Nephron (organoid): Measurements from ENCODE around the gene PTCH2.
A peak's percentile ranks its signal among the peaks of the same experiment; 100 is the strongest.

Experiments used
- H3K27ac Mint-ChIP-seq, 3 experiments: 2 replicates each; pipeline ENCODE4 v1.8.0; 2020; ENCODE audit warnings: mixed read lengths in 3 of 3, mild to moderate bottlenecking in 2 of 3, moderate library complexity in 1 of 3
- H3K27me3 Mint-ChIP-seq: 2 replicates; pipeline ENCODE4 v1.8.0; 2021; ENCODE audit warnings: low read depth, mild to moderate bottlenecking, moderate library complexity, mixed read lengths
- H3K36me3 Mint-ChIP-seq: 2 replicates; pipeline ENCODE4 v1.8.0; 2020; ENCODE audit warnings: low read depth, mixed read lengths
- H3K4me1 Mint-ChIP-seq: 2 replicates; pipeline ENCODE4 v1.8.0; 2020; ENCODE audit warnings: mixed read lengths
- H3K4me3 Mint-ChIP-seq, 3 experiments: 2 replicates each; pipeline ENCODE4 v1.8.0; 2020; ENCODE audit warnings: mild to moderate bottlenecking in 3 of 3, mixed read lengths in 3 of 3, moderate library complexity in 2 of 3
- H3K9me3 Mint-ChIP-seq: 2 replicates; pipeline ENCODE4 v1.8.0; 2020; ENCODE audit warnings: mixed read lengths
- TF ChIP-seq, protein P1 (sequence below), 3 experiments: fragments of 200-600 bp; sonication (generic); IDR thresholded peaks; one replicate each; pipeline ENCODE4 v1.5.0; 2021; ENCODE audit warnings: antibody characterized with exemption in 3 of 3; ENCODE audit not compliant: unreplicated experiment in 3 of 3

PTCH2 gene

DNA sequence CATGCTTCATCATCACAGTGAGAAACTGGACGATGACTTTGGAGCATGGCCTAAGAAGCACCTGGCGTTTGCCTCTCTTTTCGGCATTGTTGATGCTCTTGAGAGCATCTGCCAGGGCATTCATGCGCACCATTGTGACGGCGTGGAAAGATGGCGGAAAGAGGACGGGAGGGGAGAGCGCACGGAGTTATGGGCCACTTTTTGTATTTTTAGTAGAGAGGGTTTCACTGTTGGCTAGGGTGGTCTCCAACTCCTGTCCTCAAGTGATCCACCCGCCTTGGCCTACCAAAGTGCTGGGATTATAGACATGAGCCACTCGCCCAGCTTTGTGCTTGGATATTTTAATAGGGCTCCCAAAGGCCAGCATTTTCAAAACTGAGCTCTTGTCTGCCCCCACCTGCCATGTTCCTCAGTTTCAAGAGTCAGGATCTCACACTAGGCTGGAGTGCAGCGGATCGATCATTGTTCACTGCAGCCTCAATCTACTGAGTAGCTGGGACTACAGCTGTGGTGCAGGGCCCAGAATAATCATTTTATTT lies 62.4 kb downstream of the PTCH2 start:
- H3K27ac Mint-ChIP-seq, result no peak overlapping the region
- peak overlapping the region in 2 of 3 experiments; percentile 14 to 51 for H3K4me3 Mint-ChIP-seq
- TF ChIP-seq, protein P1, sequence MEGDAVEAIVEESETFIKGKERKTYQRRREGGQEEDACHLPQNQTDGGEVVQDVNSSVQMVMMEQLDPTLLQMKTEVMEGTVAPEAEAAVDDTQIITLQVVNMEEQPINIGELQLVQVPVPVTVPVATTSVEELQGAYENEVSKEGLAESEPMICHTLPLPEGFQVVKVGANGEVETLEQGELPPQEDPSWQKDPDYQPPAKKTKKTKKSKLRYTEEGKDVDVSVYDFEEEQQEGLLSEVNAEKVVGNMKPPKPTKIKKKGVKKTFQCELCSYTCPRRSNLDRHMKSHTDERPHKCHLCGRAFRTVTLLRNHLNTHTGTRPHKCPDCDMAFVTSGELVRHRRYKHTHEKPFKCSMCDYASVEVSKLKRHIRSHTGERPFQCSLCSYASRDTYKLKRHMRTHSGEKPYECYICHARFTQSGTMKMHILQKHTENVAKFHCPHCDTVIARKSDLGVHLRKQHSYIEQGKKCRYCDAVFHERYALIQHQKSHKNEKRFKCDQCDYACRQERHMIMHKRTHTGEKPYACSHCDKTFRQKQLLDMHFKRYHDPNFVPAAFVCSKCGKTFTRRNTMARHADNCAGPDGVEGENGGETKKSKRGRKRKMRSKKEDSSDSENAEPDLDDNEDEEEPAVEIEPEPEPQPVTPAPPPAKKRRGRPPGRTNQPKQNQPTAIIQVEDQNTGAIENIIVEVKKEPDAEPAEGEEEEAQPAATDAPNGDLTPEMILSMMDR (IDR thresholded peaks at IDR 0.05; ENCODE audit: unreplicated experiment in 3 of 3), result no peak

DNA sequence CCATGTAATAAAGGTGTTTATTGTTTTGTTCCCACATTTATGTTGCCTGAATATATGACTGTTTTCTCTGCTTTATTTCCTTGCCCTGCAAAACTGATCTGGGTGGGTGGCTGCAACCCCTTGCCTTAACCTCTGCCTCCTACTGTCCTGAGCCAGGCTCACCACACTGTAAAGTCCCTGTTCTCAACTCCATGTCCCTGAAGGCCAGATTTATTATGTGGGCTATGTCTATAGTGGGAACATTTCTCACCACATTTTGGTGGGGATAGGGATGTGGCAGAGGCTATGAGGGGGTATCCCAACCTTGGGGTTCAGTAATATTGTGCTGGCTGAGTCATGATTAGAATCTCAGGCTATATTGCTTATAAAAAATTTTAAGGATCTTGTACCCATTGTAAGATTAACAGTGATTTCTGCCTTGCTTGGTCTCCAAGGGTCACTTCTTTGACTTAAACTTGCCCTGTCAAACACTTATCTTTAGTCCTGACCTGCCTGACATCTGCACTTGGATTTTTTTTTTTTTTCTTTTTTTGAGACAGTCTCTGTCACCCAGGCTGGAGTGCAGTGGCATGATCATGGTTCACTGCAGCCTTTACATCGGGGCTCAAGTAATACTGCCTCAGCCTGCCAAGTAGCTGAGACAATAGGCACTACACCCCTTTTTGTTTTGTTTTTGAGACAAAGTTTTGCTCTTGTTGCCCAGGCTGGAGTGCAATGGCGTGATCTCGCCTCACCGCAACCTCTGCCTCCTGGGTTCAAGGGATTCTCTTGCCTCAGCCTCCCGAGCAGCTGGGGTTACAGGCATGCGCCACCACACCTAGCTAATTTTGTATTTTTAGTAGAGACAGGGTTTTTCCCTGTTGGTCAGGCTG lies 64.1 kb downstream of the PTCH2 start:
- peak overlapping the region; percentile 1 to 38 (median 8) for H3K27ac Mint-ChIP-seq
- H3K4me3 Mint-ChIP-seq, result peak overlapping the region; percentile 73 to 93 (median 78)
- no peaks in the 10 kb centered on the region for H3K27me3 Mint-ChIP-seq
- H3K36me3 Mint-ChIP-seq, result peaks cover 49% of the 10 kb centered on the region
- TF ChIP-seq, protein P1 (IDR thresholded peaks at IDR 0.05; ENCODE audit: unreplicated experiment in 3 of 3), result no peak
- H3K9me3 Mint-ChIP-seq, result no peaks in the 10 kb centered on the region
- H3K4me1 Mint-ChIP-seq, result peaks cover 32% of the 10 kb centered on the region

More for the DNA sequence above, 62.4 kb downstream of the PTCH2 start:
- Mint-ChIP-seq H3K27me3 (no peaks in the 10 kb centered on the region), H3K9me3 (no peaks in the 10 kb centered on the region), H3K36me3 (peaks cover 50% of the 10 kb centered on the region), H3K4me1 (peaks cover 34% of the 10 kb centered on the region)

- Mint-ChIP-seq H3K9me3 (no peaks in the 10 kb centered on the region), H3K4me3 (peak overlapping the region; percentile 91 to 93 (median 93)), H3K4me1 (peaks cover 25% of the 10 kb centered on the region), H3K27ac (peak overlapping the region in 2 of 3 experiments; percentile 34 to 64), H3K27me3 (no peaks in the 10 kb centered on the region), H3K36me3 (peaks cover 42% of the 10 kb centered on the region)
- TF ChIP-seq, protein P1 (IDR thresholded peaks at IDR 0.05; ENCODE audit: unreplicated experiment in 3 of 3), result no peak
Measured at GRCh38 chr1:44777969-44778635, 65.0 kb downstream of the PTCH2 start.

DNA sequence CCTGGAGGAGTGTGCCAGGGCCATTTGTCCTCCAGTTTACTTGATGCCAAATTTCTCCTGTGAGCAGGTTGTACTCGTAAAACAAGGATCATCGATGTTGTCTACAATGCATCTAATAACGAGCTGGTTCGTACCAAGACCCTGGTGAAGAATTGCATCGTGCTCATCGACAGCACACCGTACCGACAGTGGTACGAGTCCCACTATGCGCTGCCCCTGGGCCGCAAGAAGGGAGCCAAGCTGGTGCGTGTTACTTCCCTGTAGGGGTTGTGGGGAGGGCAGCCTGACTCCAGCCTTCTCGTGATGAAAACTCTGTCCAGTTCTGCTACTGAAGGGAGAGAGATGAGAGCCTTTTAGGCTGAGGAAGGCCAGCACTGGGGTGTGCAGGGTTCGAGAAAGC lies 65.5 kb downstream of the PTCH2 start:
- no peaks in the 10 kb centered on the region for H3K27me3 Mint-ChIP-seq
- H3K4me3 Mint-ChIP-seq, result peak overlapping the region; percentile 91 to 93 (median 93)
- H3K27ac Mint-ChIP-seq, result peak overlapping the region; percentile 25 to 77 (median 64)
- TF ChIP-seq, protein P1 (IDR thresholded peaks at IDR 0.05; ENCODE audit: unreplicated experiment in 3 of 3), result no peak
- peaks cover 42% of the 10 kb centered on the region for H3K36me3 Mint-ChIP-seq
- peaks cover 25% of the 10 kb centered on the region for H3K4me1 Mint-ChIP-seq
- no peaks in the 10 kb centered on the region for H3K9me3 Mint-ChIP-seq

DNA sequence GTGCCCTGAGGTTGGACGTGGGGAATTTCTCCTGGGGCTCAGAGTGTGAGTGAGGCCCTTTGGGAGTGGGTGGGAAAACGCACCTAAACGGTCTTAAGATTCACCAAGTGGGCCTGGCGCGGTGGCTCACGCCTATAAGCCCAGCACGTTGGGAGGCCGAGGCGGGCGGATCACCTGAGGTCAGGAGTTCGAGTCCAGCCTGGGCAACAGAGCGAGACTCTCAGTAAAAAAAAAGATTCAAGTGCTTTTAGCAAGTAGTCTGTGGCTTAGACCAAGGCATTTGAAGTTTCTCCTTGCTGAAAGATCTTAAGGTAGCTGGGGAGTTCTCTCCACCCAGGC lies 66.4 kb downstream of the PTCH2 start:
- H3K27me3 Mint-ChIP-seq, result no peaks in the 10 kb centered on the region
- TF ChIP-seq, protein P1 (IDR thresholded peaks at IDR 0.05; ENCODE audit: unreplicated experiment in 3 of 3), result no peak
- H3K36me3 Mint-ChIP-seq, result peaks cover 42% of the 10 kb centered on the region
- no peaks in the 10 kb centered on the region for H3K9me3 Mint-ChIP-seq
- peaks cover 25% of the 10 kb centered on the region for H3K4me1 Mint-ChIP-seq
- peak overlapping the region; percentile 91 to 96 (median 96) for H3K27ac Mint-ChIP-seq
- H3K4me3 Mint-ChIP-seq, result peak overlapping the region; percentile 91 to 93 (median 93)
